GM21423 (cell line): Measurements from ENCODE around the gene PBX2.
"Not testable (repeated sequence)": the region's sequence is repeated elsewhere in the genome, so short reads cannot be mapped to it uniquely, and the experiment has no call there.

ENCODE experiments used
- ATAC-seq: cut with Tn5 transposase; IDR thresholded peaks from one replicate; pipeline ENCODE4 v1.9.1; 2021; ENCODE audit warnings: mild to moderate bottlenecking, moderate library complexity; ENCODE audit not compliant: unreplicated experiment

The PBX2 gene

DNA sequence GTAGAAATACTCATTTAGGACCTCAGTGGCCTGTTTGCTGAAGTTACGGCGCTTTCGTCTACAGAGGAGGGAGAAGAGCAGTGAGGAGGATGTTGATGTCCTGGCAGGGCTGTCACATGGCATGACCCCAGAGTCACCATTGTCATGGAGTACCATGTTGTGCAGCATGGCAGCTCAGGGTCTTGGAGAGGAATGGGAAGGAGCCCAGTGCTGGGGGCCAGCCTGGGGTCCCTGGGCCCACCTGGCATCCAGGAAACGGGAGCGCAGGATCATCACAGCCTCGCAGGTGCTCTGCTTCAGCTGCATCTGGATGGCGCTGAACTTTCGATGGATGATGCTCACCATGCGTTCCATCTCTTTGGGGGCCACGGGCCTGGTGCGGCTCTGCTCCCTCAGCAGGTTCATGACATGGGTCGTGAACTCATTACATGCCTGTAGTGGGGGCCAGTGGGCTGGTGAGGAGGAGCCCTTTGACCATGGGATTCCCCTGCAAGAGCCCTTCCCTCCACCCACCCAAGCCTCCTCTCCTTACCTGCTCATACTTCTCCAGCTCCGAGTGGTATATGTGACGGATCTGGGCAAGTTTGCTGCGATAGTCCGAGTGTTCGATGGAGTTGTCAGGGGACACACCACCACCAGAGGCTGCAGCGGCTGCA lies 2.1 kb downstream of the PBX2 start:
- ATAC-seq: not testable (repeated sequence)

DNA sequence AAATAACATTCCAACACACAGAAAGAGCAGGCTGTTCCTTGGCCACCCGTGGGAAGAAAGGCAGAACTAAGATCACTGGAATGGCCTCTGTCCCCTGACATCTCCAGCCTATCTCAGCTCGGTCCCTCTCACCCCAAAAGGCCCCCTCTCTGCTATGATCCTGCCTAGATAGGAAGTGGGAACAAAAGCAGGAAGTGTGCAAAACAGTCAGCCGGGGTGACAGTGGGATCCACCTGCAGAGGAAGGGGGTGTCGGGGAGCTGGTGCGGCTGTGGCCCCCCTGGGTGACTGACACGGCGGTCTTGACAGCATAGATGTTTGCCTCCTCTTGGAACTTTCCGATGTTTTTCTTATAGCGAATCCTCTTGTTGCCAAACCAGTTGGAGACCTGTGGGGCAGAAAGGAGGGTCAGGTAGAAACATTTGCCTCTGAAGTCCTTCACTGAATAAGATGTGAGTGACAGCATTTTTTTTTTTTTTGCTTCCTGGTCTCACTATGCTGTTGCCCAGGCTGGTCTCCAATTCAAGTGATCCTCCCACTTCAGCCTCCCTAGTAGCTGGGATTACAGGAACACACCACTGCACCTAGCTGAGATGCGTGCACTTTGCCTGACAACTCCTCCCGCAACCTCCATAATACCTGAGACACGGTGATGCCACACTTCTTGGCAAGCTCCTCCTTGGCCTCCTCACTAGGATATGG lies 2.8 kb downstream of the PBX2 start:
- no peak for ATAC-seq

DNA sequence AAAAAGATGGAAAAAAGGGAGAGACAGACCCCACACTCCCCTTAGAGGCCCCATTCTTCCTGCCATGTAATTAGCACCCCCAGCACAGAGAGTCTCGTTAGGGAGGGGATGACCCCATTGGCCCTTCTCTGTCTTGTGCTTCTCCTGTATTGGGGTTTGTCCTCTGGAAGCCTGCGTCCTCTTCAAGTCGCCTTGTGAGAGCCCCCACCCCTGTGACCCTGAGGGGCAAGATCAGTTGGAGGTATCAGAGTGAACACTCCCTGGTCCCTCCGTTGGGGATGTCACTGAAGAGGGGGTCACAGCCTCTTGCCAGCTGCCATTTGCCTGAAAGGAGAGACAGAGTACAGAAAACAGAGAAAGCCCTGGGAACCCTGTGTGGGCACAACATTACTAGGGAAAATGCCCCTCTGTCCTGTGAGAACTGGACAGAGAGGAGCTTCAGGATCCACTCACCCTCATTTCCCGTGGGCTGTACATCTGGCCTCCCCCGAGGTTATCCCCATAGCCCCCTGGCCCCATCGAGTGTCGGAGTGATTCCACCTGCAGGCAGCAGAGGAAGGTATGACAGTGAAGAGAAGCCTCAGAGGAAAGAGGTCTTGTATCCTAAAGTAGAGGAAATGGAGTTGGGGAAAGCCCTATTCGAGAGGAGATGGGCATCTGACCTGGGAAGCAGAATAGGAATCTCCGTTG lies 3.7 kb downstream of the PBX2 start:
- not testable (repeated sequence) for ATAC-seq

DNA sequence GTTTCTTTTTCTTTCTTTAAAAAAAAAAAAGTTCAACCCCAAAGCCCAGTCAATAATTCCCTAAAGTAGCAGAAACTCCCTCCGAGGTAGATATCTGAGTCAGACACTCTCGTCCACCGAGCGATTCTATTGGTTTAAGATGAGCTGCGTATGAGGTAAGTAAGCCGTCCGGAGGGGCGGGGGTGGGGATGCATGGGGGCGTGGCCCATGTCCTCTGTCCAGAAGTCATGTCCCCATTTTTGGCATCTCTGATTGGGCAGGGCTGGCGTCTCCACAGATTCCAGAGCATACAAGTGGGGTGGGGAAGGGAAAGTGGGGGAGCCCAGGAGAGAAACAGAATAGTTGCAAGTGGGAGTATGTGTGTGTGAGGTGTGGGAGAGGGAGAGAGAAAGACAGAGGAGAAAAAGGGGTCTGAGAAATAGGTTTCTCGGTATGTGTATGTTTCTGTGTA lies 4.3 kb downstream of the PBX2 start:
- ATAC-seq: not testable (repeated sequence)

DNA sequence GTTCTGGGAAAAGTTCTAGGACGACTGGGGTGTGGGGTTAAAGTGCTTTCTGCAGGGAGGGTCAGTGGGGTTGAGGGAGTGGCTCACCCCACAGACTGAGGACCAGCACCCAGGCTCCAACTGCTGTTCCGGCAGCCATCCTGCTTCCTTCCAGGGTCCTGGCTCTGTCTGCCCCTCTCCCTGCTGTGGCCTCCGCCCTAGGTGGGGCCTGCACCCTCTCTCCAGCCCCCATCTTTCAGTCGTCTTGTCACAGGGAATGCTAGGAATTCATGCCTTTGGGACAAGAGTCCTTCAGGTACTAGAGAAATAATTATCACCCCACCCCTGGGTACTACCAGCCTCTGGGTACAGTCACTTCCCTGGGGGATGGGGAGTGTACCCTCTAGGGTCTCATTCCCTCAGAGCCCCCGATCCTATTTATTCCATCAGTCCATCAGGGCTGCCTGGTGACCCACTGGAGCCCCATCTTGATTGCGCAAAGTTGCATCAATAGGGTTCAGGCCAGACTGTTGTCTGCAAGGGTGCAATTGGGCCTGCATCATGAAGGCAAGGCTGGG lies 5.8 kb downstream of the PBX2 start, which contains the start of gene AGER:
Gene AGER, minus strand, starts transcription at position 170 of the 557 bp plus-strand sequence. Its CDS starts 31 bp downstream, at position 139.
- ATAC-seq: no peak

DNA sequence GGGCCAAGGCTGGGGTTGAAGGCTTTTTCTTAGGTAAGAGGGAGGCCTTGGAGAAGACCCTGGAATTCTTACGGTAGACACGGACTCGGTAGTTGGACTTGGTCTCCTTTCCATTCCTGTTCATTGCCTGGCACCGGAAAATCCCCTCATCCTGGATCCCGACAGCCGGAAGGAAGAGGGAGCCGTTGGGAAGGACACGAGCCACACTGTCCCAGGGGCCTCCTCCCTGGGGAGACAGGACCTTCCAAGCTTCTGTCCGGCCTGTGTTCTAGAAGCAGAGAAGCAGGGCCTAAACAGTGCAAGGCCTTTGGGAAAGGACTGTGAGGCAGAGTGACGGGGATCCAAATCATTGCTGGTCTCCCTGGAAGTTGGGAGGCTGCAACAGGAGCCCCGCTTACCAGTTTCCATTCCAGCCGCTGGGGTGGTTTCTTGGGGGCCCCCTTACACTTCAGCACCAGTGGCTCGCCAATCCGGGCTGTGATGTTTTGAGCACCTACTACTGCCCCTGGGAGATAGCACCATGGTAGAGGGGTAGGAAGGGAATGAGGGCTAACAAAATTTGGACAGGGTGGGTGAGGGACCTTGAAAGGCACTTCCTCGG lies 6.4 kb downstream of the PBX2 start:
- ATAC-seq: no peak

DNA sequence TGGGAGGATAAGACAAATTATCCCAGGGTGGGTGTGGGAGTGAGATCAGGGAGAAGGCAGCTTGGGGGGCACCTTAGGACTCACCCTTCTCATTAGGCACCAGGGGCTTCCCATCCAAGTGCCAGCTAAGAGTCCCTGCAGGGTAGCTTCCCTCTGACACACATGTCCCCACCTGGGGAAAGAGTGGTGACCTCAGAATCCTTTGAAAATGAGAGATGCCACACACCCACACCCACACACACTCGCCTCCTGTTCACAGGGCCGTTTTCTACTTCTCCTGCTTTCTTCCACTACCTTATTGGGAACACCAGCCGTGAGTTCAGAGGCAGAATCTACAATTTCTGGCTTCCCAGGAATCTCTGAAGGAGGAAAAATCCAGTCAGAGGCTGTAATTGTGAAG lies 7.0 kb downstream of the PBX2 start:
- ATAC-seq: no peak

DNA sequence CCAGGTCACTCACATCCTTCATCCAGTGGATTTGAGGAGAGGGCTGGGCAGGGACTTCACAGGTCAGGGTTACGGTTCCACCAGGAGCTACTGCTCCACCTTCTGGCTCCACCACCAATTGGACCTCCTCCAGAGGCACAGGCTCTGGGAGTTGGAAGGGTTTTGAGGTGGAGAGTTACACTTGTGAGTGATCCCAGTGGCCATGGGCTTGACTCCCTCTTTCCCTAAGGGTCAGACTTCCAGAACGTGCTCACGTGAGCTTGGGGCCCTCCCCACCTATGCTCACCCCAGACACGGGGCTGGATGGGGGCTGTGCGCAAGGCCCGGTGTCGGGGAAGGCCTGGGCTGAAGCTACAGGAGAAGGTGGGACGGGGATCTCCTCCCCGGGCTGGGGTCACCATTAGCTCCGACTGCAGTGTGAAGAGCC lies 7.4 kb downstream of the PBX2 start:
- no peak for ATAC-seq

DNA sequence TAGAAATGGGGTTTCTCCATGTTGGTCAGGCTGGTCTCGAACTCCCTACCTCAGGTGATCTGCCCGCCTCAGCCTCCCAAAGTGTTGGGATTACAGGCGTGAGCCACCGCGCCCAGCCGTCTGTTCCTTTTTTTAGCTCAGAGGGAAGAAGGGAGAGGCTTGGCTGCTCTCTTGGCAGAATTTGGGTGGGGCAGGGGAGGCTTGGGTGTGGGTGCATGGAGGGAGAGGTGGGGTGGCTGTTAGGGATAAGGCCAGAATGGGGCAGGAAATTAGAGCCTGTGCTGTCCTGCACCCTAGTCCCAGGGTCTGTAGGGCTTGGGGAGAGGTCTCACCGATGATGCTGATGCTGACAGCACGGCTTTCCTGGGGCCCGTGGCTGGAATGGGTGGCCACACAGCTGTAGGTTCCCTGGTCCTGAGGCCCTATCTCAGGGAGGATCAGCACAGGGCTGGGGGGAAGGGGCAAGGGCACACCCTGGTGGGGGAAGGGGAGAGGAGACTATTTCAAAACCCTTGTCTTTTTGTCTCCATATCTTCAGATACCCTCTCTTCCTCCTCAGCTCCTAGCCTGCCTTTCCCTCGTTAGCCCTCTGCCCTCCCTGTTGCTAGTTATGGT lies 8.0 kb downstream of the PBX2 start:
- ATAC-seq: no peak

DNA sequence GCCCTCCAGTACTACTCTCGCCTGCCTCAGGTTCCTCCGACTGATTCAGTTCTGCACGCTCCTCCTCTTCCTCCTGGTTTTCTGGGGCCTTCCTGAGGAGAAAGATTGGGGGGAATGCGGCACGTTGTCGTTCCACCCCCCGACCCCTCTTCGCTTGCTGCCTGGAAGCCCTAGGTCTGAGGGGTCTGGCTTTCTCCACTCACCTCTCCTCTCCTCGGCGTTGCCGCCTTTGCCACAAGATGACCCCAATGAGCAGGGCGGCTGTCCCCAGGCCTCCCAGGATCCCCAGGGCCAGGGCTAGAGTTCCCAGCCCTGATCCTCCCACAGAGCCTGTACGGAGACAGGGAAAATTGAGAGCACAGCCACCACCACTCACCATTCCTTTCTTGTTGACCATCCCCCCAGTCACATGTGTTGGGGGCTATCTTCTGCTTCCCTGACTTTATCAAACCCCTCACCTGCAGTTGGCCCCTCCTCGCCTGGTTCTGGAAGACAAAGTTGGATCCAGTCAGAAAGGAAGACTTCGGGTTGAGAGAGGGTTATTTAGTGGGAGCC lies 8.8 kb downstream of the PBX2 start:
- ATAC-seq: no peak

DNA sequence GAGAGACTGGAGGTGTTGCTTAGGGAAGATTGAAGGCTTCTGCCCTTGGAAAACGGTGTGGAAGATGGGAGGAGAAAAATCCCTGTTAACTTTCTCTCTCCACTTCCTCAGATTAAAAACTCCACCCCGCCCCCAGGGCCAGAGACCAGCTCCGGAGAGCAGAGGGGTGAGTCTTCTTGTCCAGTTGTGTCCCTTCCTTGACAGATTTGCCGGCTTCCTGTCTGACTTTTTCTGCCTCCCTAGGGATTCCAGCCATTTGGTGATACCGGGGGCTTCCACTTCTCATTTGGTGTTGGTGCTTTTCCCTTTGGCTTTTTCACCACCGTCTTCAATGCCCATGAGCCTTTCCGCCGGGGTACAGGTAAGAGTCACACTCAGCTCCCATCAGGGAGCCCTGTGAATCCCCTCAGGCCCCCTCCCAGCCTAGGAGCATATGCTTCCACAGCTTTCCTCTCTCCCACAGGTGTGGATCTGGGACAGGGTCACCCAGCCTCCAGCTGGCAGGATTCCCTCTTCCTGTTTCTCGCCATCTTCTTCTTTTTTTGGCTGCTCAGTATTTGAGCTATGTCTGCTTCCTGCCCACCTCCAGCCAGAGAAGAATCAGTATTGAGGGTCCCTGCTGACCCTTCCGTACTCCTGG lies 10.1 kb downstream of the PBX2 start:
- ATAC-seq: no peak

DNA sequence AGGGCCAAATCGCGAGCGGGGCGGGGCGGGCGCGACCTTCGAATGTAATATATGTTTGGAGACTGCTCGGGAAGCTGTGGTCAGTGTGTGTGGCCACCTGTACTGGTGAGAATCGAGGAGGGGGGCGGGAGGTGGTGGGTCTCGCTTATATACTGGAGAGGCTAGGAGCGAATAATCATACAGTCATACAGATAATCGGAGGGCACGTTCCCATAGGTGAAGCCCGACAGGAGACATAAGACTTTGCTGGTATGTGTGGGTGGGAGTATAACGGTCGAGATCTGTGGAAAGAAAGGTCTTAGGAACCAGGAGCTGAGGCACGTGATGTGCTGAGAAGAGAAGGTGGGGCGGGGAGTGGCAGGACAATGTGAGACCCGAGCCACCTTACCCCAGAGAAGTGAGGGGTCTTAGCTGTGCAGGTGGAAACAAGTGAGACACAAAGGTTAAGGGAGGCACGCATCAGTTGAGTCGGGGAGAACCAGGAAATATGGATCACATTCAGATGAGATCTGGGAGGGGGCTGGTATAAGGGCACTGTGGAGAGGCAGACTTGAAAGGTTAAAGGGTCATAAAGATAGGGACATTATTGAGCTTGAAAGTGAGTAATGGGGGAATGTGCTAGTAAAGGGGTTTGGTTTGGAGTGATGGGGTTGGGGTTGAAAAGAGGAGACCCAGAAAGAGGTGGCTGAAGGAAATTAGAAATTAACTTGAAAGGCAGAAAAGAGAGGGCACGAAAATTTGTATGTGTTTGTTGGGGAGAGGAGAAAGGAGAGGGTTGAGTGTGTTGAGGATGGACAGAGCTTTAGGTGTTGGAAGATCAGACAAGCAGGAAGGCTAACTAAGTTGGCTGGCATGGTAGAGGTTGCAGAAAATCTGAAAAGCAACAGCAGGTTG lies 11.2 kb downstream of the PBX2 start:
- ATAC-seq: no peak

DNA sequence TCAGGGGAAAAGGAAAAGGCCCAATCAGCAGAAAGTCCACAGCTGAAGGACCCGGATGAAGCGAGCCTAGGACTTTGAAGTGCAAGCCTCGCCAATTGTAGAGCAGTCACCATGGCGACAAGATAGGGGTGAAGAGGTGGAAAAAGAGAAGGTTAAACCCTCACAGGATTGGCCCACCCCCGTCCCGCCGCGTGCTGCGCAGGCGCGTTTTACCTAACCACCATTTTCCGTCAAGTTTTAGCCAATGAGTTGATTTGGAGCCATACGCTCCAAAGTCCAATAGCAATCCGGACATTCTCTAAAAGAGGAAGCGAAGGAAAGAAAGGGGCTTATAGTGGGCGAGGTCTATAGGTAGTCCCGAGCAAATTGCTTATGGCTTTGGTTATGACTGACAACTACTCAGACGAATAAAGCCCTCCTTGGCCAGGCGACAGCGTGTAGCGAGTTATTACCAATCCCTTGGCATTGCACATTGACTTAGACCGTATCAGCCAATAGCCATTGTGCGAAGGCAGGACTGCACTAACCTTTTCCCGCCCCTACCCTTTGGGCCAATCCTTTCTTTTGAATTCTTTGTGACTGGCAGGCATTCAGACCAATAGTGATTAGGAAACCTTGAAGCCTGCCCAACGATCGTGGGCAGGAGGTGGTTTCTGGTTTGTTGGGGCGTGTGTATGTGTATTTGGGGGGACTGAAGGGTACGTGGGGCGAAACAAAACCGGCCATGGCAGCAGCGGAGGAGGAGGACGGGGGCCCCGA lies 12.0 kb downstream of the PBX2 start, which contains the start of gene RNF5:
Gene RNF5, plus strand, starts transcription at position 618 of the 759 bp plus-strand sequence. Its CDS starts 107 bp downstream, at position 725.
- ATAC-seq: peak; percentile 75

DNA sequence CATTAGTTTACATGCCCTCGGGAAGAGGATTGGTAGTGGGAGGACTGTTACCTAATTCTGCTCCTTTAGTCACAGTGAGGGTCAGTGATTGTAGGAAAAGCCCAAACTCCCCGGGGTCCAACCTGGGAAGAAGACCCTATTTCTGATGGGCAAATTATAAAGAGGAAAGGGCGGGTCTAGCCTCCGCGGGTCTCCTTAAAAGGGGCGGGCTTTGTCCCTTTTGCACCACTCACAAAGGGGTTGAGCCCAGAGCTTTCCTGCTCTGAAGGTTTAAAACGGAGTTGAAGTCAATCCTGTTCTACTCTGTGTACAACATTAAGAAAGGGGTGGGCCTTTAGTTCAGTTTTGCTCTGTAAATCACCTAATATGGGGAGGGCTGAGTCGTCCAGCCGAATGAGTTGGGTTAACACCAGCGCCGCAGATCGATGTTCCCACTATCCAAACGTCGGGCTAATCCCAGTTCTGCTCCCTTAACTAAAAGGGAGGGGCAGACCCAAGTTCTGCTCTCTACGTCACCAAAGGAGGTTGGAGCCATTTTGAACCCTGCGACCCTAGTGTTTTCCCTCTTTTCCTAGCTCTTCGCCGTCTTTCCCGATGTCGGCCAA lies 12.7 kb downstream of the PBX2 start:
- ATAC-seq: no peak

DNA sequence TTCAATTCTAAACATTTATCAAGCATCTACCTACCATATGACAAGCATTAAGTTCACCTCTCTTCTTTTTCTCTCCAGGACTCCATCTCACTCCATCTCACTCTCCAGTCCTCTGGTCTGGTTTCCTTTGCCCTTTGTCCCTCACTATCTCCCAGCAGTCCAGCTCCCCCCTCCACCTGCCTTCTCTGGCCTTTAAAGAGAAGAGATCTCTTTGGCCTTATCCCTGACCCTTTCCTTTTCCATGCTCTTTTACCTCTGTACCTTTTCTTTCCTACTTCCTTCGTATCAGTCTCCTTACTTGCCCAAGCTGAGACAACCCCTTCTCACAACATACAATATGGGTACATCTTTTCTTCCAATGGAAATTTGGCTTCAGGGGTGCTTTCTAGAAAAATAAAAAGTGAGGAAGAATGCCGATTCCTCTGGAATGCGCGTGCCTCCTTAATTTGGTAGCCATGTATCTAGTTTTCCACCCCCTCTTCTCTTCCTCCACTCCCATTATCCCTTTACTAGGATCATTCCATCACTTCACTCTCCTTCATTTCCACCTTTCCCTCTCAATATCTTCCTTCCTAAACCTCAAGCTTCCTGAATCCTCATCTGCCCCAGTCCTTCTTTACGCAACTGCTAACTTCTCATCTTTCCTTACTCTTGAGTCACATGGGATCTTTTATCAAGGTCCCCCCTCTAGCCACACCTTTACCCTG lies 13.4 kb downstream of the PBX2 start:
- no peak for ATAC-seq

DNA sequence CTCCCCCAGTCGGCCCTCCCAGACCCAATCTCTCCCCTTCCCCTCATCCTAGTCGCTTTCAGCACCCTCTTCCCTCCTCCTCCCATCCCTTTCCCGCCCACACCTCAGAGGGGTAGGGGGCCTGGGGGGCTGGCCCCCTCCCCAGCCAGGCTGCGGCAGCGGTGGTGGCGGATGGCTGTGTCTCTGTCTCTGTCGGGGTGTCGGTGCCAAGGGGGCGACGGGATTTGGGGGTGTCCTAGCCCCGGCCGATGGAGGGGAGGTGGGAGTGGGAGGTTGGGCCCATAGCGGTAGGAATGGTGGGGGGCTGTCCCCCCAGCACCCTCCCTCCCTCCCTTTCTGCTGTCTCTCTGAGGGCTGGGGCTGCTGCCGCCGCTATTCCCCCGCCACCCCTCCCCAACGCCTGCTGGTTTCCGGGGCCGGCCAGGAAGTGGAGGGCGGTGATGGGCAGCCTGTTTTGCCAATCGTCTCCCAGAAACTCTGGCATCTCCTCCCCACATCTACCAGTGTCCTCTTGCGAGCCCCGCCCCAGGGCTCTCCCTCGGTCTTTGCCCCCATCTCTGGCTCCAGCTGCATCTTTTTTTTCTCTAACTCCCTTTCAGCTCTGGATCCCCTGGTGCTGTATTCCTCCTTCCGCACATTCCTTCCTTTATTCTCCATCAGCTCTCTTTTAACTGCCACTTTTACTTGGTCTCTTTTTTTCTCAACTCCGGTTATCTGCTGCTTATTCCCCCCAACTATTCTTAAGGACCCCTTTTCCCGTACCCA lies 14.1 kb downstream of the PBX2 start, which contains the start of gene AGPAT1:
Gene AGPAT1, minus strand, starts transcription at position 374 of the 765 bp plus-strand sequence. CDS start 4,588 bp downstream, outside the sequence.
- peak; percentile 34 for ATAC-seq
